ENCODE data around the gene EEF1A1.
"Not testable (repeated sequence)": the region's sequence is repeated elsewhere in the genome, so short reads cannot be mapped to it uniquely, and the experiment has no call there.

EEF1A1 gene

DNA sequence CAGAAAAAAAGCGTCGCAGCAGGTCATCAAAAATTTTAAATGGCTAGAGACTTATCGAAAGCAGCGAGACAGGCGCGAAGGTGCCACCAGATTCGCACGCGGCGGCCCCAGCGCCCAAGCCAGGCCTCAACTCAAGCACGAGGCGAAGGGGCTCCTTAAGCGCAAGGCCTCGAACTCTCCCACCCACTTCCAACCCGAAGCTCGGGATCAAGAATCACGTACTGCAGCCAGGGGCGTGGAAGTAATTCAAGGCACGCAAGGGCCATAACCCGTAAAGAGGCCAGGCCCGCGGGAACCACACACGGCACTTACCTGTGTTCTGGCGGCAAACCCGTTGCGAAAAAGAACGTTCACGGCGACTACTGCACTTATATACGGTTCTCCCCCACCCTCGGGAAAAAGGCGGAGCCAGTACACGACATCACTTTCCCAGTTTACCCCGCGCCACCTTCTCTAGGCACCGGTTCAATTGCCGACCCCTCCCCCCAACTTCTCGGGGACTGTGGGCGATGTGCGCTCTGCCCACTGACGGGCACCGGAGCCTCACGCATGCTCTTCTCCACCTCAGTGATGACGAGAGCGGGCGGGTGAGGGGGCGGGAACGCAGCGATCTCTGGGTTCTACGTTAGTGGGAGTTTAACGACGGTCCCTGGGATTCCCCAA, at the start of gene EEF1A1:
EEF1A1 (minus strand) TSS at position 345 of the 663 bp plus-strand sequence. CDS start 1,006 bp downstream, outside the sequence.
- DNase-seq = peak; percentile 95

- no peak for DNase-seq
Observed at GRCh38 chr6:73569121-73569520, 48.3 kb upstream of the EEF1A1 start.

- DNase-seq = no peak
Observed at GRCh38 chr6:73566954-73567591, 46.2 kb upstream of the EEF1A1 start.

GRCh38 chr6:73566486-73566871, 45.6 kb upstream of the EEF1A1 start:
- DNase-seq = not testable (repeated sequence)

DNA sequence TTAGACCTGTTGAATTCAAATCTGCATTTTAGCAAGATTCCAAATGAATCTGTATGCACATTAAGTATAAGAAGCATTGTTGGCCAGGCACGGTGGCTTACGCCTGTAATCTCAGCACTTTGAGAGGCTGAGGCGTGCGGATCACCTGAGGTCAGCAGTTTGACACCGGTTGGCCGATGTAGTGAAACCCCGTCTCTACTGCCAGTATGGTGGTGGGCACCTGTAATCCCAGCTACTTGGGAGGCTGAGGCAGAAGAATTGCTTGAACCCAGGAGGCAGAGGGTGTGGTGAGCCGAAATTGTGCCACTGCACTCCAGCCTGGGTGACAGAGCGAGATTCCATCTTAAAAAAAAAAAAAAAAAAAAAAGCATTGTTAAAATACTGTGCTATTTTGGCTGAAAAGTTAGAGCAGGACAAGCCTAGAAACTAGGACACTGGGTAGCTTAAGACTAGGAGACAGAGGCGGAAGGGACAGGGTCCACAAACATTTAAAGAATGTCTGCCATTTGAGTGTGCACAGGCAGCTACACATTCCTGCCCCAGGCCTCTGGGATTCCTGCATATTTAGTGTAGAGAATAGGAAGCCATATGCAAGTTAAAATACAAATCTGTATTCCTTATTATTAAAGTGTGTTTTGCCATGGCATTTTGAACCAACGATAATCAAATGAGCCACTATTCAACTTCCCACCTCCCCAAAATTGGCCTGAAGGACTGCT, 45.1 kb upstream of the EEF1A1 start:
- DNase-seq = no peak

DNA sequence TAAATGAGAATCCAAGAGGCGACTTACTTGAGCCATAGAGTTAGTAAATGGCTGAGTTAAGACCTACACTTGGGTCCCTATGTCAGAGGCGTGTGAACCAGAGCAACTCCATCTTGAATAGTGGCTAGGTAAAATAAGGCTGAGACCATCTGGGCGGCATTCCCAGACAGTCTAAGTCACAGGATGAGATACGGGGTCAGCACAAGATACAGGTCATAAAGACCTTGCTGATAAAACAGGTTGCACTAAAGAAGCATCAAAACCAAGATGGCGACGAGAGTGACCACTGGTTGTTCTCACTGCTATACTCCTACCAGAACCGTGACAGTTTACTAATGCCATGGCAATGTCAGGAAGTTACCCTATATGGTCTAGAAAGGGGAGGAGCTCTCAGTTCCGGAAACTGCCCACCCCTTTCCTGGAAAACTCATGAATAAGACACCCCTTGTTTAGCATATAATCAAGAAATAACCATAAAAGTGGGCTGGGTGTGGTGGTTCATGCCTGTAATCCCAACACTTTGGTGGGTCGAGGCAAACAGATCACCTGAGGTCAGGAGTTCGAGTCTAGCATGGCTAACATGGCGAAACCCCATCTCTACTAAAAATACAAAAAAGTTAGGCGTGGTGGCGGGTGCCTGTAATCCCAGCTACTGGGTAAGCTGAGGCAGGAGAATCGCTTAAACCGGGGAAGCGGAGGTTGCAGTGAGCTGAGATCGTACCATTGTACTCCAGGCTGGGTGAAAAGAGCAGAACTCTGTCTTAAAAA, 43.9 kb upstream of the EEF1A1 start:
- no peak for DNase-seq

GRCh38 chr6:73562558-73562957, 41.7 kb upstream of the EEF1A1 start:
- no peak for DNase-seq

DNA sequence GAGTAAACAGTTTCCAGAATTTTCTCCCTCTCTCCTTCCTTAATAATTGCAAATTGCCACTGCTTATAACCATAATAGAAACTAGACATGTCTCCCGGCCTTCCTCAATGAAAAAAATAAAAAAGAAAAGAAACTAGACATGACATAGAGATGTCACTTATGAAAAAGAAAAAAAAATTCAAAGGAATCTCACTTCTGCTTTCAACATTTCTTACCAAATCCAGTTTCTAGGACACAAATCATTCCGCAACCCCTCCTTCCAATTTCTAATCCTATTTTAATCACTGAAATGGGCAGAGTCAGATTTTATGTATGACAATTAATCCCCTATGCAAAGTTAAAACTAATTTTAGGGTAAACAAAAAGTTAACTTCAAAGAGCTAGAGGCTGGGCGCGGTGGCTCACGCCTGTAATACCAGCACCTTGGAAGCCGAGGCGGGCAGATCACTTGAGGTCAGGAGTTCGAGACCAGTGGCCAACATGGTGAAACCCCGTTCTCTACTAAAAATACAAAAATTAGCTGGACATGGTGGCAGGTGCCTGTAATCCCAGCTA, 40.1 kb upstream of the EEF1A1 start:
- no peak for DNase-seq

DNA sequence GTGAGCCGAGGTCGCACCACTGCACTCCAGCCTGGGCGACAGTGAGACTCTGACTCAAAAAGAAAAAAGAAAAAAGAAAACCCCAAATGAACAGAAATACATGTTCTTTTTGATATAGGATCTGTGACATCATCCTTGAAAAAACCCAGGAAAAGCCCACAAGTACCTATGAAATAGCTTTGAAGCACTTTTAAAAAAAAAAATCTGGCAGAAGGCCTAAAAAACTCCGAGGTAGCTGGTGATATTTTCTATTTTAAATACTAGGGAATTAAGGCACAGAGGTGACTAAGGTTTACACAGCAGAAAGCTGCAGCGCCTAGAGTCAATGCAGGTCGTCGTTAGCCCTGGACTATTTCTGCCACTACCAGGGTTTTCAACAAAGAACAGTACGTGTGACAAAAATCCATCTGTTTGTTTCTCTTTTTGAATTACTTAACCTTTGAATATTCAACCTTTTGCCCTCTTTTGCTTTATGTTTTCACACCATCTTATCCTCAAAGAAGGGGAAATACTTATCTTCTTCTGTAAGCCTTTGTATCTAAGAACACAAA, 39.4 kb upstream of the EEF1A1 start:
- no peak for DNase-seq

DNA sequence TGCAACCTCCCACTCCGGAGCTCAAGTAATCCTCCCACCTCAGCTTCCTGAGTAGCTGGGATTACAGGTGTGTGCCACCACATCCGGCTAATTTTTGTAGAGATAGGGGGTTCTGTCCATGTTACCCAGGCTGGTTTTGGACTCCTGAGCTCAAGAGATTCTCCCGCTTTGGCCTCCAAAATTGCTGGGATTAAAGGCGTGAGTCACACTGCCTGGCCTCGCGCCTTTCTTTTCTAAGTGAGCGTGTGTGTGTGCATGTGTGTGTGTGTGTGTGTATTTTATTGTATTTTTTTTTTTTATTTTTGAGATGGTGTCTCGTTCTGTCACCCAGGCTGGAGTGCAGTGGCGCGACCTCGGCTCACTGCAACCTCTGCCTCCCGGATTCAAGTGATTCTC, 38.6 kb upstream of the EEF1A1 start:
- DNase-seq = not testable (repeated sequence)

GRCh38 chr6:73558624-73559398, 38.0 kb upstream of the EEF1A1 start:
- no peak for DNase-seq

GRCh38 chr6:73556836-73557235, 36.0 kb upstream of the EEF1A1 start:
- DNase-seq = no peak

DNA sequence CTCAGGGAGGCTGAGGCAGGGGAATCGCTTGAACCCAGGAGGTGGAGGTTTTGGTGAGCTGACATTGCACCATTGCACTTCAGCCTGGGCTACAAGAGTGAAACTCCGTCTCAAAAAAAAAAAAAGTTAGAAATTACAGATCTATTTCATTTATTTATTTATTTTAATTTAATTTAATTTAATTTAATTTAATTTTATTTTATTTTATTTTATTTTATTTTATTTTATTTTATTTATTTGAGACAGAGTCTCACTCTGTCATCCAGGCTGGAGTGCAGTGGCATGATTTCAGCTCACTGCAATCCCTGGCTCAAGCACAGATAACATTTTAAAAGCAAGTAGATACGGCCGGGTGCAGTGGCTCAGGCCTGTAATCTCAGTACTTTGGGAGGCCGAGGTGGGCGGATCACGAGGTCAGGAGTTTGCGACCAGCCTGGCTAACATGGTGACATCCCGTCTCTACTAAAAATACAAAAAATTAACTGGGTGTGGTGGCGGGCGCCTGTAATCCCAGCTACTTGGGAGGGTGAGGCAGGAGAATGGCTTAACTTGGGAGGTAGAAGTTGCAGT, 34.6 kb upstream of the EEF1A1 start:
- not testable (repeated sequence) for DNase-seq

- not testable (repeated sequence) for DNase-seq
Observed at GRCh38 chr6:73551115-73551514, 30.3 kb upstream of the EEF1A1 start.

DNA sequence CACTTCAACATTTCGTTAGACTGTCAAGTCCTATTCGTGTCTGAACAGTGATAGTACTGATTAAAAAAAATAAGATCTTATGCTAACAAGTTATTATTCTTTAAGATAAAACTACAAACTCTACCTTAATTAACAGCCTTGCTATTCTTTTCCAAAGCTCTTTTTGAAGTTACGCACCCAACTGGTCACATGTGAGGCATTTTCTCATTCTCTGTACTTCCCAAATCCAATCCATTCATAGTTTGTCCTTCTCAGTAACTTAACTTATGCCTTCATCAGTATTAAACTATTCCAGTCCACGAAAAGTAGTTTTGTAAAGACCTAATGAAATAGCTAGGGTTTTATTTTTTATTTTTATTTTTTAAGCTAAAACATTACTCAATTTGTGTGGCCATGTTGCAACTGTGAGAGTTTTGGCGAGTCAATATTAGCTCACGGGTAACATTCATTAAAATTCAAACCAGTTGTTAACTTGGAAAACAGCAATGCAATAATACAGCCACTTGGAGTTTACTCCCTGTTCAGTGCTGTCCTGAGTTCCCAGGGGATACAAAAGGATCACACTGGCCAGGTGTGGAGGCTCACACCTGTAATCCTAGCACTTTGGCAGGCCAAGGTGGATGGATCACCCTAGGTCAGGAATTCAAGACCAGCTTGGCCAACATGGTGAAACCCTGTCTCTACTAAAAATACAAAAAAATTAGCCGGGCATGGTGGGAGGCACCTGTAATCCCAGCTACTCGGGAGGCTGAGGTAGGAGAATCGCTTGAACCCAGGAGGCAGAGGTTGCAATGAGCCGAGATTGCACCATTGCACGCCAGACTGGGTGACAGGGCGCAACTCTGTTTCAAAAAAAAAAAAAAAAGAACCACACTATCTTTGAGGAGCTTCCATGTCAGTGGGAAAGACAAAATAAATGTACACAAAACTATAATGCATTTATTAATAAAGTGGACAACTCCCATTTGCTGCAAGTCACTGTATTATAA, 27.9 kb upstream of the EEF1A1 start:
- no peak for DNase-seq

- DNase-seq = no peak
Observed at GRCh38 chr6:73547036-73547435, 26.2 kb upstream of the EEF1A1 start.

- no peak for DNase-seq
Observed at GRCh38 chr6:73542891-73543290, 22.1 kb upstream of the EEF1A1 start.

DNA sequence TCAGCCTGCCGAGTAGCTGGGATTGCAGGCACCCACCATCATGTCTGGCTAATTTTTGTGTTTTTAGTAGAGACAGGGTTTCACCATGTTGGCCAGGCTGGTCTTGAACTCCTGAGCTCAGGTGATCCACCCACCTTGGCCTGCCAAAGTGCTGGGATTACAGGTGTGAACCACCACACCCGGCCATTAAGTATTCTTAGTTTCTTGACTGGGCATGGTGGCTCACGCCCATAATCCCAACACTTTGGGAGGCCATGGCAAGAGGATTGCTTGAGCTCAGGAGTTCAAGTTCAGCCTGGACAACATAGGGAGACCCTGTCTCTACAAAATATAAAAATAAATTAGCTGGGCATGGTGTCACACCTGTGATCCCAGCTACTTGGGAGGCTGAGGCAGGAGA, 21.6 kb upstream of the EEF1A1 start:
- DNase-seq = not testable (repeated sequence)

DNA sequence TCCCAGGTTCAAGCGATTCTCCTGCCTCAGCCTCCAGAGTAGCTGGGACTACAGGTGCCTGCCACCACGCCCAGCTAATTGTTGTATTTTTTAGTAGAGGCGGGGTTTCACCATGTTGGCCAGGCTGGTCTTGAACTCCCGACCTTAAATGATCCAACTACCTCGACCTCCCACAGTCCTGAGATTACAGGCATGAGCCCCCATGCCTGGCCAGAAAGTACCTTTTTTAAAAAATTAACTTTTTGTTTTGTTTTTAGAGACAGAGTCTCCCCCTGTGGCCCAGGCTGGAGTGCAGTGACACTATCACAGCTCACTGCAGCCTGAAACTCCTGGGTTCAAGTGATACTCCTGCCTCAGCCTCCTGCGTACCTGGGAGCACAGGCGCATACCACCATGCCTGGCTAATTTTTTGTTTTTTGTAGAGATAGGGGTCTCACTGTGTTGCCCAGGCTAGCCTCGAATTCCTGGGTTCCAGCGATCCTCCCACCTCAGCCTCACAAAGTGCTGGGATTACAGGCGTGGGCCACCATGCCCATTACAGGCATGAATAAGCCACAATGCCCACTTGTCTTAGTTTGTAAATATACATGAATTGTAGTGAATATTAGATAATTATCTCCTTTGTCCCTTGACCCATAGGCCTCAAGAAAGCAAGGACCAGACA, 17.4 kb upstream of the EEF1A1 start:
- DNase-seq = no peak

DNA sequence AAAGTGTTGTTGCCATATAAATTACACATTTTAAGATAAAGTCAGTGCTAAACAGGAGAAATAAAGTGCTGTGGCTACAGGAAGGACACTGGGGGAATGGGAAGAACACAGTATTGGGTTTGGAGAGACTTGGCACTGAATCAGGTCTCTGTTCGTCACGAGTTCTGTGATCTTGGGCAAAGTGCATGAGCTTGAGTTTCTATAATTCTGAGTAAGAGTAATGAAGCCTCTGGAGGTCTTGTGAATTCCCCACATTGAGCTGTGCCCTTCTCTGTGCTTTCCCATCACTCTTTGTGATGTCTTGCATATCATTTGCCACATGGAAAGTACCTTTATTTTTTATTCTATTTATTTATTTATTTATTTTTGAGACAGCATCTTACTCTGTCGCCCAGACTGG, 16.8 kb upstream of the EEF1A1 start:
- no peak for DNase-seq
